ENCODE data around the gene GAGE12C.
"Not testable (repeated sequence)": the region's sequence is repeated elsewhere in the genome, so short reads cannot be mapped to it uniquely, and the experiment has no call there.

GAGE12C gene, protein sequence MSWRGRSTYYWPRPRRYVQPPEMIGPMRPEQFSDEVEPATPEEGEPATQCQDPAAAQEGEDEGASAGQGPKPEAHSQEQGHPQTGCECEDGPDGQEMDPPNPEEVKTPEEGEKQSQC

DNA sequence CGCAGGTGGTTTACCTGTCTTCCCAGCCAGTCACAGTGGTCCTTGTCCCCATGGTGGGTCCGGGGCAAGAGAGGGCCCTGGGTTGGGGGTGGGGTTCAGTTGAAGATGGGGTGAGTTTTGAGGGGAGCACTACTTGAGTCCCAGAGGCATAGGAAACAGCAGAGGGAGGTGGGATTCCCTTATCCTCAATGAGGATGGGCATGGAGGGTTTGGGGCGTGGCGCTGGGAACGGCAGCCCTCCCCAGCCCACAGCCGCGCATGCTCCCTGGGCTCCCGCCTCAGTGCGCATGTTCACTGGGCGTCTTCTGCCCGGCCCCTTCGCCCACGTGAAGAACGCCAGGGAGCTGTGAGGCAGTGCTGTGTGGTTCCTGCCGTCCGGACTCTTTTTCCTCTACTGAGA lies at the start of gene GAGE12C:
Gene GAGE12C (plus strand): TSS at position 301 of the 400 bp plus-strand sequence. CDS start 1,155 bp downstream, outside the sequence.
- DNase-seq, result not testable (repeated sequence)

DNA sequence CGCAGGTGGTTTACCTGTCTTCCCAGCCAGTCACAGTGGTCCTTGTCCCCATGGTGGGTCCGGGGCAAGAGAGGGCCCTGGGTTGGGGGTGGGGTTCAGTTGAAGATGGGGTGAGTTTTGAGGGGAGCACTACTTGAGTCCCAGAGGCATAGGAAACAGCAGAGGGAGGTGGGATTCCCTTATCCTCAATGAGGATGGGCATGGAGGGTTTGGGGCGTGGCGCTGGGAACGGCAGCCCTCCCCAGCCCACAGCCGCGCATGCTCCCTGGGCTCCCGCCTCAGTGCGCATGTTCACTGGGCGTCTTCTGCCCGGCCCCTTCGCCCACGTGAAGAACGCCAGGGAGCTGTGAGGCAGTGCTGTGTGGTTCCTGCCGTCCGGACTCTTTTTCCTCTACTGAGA lies 9.5 kb downstream of the GAGE12C start, which contains the start of gene GAGE12D:
Gene GAGE12D (plus strand): TSS at position 301 of the 400 bp plus-strand sequence. CDS start 1,155 bp downstream, outside the sequence.
- not testable (repeated sequence) for DNase-seq

DNA sequence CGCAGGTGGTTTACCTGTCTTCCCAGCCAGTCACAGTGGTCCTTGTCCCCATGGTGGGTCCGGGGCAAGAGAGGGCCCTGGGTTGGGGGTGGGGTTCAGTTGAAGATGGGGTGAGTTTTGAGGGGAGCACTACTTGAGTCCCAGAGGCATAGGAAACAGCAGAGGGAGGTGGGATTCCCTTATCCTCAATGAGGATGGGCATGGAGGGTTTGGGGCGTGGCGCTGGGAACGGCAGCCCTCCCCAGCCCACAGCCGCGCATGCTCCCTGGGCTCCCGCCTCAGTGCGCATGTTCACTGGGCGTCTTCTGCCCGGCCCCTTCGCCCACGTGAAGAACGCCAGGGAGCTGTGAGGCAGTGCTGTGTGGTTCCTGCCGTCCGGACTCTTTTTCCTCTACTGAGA lies 19.0 kb downstream of the GAGE12C start, which contains the start of gene GAGE12E:
Gene GAGE12E (plus strand): TSS at position 301 of the 400 bp plus-strand sequence. CDS start 1,155 bp downstream, outside the sequence.
- DNase-seq, result not testable (repeated sequence)

DNA sequence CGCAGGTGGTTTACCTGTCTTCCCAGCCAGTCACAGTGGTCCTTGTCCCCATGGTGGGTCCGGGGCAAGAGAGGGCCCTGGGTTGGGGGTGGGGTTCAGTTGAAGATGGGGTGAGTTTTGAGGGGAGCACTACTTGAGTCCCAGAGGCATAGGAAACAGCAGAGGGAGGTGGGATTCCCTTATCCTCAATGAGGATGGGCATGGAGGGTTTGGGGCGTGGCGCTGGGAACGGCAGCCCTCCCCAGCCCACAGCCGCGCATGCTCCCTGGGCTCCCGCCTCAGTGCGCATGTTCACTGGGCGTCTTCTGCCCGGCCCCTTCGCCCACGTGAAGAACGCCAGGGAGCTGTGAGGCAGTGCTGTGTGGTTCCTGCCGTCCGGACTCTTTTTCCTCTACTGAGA lies 28.6 kb downstream of the GAGE12C start, which contains the start of gene GAGE12F:
Gene GAGE12F (plus strand): TSS at position 301 of the 400 bp plus-strand sequence. CDS start 1,155 bp downstream, outside the sequence.
- DNase-seq, result not testable (repeated sequence)

DNA sequence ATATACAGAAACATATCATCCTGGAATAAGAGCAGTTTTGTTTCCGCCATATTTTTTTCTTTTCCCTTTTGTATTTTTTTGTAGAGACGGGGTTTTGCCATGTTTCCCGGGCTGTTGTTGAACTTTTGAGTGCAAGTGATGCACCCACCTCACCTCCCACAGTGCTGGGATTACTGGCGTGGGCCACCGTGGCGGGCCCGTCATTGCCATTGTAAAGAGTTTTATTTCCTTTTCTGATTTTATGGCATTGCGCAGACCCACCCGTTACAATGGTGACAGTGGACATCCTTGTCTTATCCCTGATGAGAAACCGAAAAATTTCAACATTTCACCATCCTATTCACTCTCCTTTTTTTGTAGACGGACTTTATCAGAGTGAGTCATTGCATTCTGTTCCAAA lies 36.8 kb downstream of the GAGE12C start:
- DNase-seq, result not testable (repeated sequence)

DNA sequence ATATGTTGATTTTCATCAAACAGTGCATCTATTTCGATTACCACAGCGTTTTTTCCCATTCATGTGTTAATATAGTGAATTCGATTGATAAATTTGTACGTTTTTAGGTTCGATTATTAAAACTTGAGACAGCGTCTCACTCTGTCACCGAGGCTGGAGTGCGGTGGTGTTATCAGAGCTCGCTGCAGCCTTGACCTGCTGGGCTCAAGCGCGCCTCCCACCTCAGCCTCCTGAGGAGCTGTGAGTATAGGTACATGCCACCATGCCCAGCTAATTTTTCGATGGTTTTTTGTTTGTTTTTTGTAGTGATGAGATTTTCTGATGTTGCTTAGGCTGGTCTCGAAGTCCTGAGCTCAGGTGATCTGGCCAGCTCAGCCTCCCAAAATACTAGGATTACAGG lies 37.2 kb downstream of the GAGE12C start:
- DNase-seq, result not testable (repeated sequence)

DNA sequence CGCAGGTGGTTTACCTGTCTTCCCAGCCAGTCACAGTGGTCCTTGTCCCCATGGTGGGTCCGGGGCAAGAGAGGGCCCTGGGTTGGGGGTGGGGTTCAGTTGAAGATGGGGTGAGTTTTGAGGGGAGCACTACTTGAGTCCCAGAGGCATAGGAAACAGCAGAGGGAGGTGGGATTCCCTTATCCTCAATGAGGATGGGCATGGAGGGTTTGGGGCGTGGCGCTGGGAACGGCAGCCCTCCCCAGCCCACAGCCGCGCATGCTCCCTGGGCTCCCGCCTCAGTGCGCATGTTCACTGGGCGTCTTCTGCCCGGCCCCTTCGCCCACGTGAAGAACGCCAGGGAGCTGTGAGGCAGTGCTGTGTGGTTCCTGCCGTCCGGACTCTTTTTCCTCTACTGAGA lies 38.1 kb downstream of the GAGE12C start, which contains the start of gene GAGE12G:
Gene GAGE12G (plus strand): TSS at position 301 of the 400 bp plus-strand sequence. CDS start 1,155 bp downstream, outside the sequence.
- not testable (repeated sequence) for DNase-seq

DNA sequence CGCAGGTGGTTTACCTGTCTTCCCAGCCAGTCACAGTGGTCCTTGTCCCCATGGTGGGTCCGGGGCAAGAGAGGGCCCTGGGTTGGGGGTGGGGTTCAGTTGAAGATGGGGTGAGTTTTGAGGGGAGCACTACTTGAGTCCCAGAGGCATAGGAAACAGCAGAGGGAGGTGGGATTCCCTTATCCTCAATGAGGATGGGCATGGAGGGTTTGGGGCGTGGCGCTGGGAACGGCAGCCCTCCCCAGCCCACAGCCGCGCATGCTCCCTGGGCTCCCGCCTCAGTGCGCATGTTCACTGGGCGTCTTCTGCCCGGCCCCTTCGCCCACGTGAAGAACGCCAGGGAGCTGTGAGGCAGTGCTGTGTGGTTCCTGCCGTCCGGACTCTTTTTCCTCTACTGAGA lies 47.7 kb downstream of the GAGE12C start, which contains the start of gene GAGE12H:
Gene GAGE12H (plus strand): TSS at position 301 of the 400 bp plus-strand sequence. CDS start 1,155 bp downstream, outside the sequence.
- DNase-seq, result not testable (repeated sequence)
